Panc1 (cell line): Measurements from ENCODE around the gene PMCH.

Experiments used
- CTCF ChIP-seq: fragments of 450-650 bp; IDR thresholded peaks from 2 replicates; pipeline ENCODE4 v1.5.1; 2017; ENCODE audit warnings: mild to moderate bottlenecking
- REST ChIP-seq, 2 experiments: IDR thresholded peaks; 2 replicates each; pipeline ENCODE4 v1.6.1; 2011 to 2012; ENCODE audit warnings: low read depth in 2 of 2, control low read depth in 1 of 2, low read length in 1 of 2, mild to moderate bottlenecking in 1 of 2, moderate library complexity in 1 of 2; ENCODE audit not compliant: insufficient read depth in 1 of 2

GRCh38 chr12:102232446-102232845, 34.8 kb upstream of the PMCH start:
- TF ChIP-seq CTCF (no peak), REST (IDR thresholded peaks at IDR 0.05; ENCODE audit: insufficient read depth in 1 of 2, low read depth in 2 of 2, low read length in 1 of 2) (no peak)
